ENCODE results near the gene PRR7. TPM values are rescaled to one million over a fixed set of nuclear protein-coding genes. Genes with fewer than 3 reads are reported as not detected.

PRR7 gene
- total and polyA plus RNA-seq, 2 of the 13 experiments (the other 11 are each of a cell fraction or from before 2014, with no cell fraction given) = 4.8 to 5.0 TPM

DNA sequence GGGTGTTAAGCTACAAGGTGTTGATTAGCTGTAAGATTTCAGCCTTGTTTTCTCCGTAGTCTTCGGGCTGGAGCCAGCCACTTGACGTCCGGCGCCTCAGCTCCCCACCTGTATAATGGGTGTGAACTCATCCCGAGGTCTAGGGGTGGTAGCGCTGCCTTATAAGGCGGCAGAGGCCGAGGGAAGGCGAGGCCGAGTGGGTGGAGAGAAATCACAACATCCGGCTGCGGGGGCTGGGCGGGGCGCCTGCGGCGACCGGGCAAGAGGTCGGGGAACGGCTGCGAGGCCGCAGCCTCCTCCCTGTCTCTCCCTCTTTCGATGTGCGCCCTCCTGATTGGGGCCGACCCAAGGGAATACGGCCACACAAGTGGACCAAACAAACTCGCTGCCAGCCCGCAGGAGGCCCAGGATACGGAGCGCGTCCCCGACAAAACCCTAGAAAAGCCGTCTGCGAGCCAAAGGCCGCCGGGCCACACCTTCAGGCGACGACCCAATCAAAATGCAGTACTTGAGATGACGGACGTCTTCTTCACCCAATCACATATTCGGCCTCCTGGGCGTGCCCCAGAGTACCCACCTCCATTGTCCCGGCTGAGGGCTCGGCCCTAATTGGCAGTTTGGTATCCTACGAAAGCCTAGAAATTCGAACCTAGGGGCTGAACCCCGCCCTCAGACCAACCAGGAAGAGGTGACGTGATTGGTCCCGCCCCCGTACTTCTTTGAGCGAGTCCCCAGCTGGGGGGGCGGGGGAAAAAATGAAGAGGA lies 20.6 kb upstream of the PRR7 start (continued):
- TF ChIP-seq, protein P1, sequence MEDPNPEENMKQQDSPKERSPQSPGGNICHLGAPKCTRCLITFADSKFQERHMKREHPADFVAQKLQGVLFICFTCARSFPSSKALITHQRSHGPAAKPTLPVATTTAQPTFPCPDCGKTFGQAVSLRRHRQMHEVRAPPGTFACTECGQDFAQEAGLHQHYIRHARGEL (CRISPR knock-in tag; IDR thresholded peaks at IDR 0.05) = no peak
- TF ChIP-seq KAT7 (CRISPR knock-in tag; IDR thresholded peaks at IDR 0.05; ENCODE audit: borderline replicate concordance) (no peak; the same call in 1 of the 2 replicates), ZNF343 (CRISPR knock-in tag; IDR thresholded peaks at IDR 0.05) (no peak), MXI1 (IDR thresholded peaks at IDR 0.05; ENCODE audit: borderline replicate concordance, low read depth, low read length) (peak; percentile 26; the same call in 1 of the 3 replicates), TOPORS (CRISPR knock-in tag; IDR thresholded peaks at IDR 0.05) (peak; percentile 15; the same call in 1 of the 2 replicates), MYNN (CRISPR knock-in tag; IDR thresholded peaks at IDR 0.05; ENCODE audit: low read depth) (peak; percentile 84; the same call in 1 of the 2 replicates), ZNF563 (CRISPR knock-in tag; IDR thresholded peaks at IDR 0.05) (no peak), MTA3 (CRISPR knock-in tag; IDR thresholded peaks at IDR 0.05) (no peak), ZSCAN31 (CRISPR knock-in tag; IDR thresholded peaks at IDR 0.05; ENCODE audit: low read depth) (no peak), PHB2 (IDR thresholded peaks at IDR 0.05; ENCODE audit: partially characterized antibody) (no peak), ZFY (CRISPR knock-in tag; IDR thresholded peaks at IDR 0.05) (peak; percentile 80), PCBP2 (optimal IDR thresholded peaks at IDR 0.05; ENCODE audit: low read depth, low read length, poor library complexity, severe bottlenecking) (no peak), ZBTB42 (CRISPR knock-in tag; IDR thresholded peaks at IDR 0.05) (no peak), SMARCE1 (IDR thresholded peaks at IDR 0.05; ENCODE audit: borderline replicate concordance) (no peak), PTBP1 (IDR thresholded peaks at IDR 0.05; ENCODE audit: low read depth, low read length, poor library complexity, severe bottlenecking) (no peak), ZNF232 (CRISPR knock-in tag; IDR thresholded peaks at IDR 0.05; ENCODE audit: borderline replicate concordance) (peak; percentile 91), ZFAT (CRISPR knock-in tag; conservative IDR thresholded peaks at IDR 0.05) (no peak), RARA (CRISPR knock-in tag; IDR thresholded peaks at IDR 0.05) (peak; percentile 34; the same call in 1 of the 2 replicates)
- TF ChIP-seq, protein P2, sequence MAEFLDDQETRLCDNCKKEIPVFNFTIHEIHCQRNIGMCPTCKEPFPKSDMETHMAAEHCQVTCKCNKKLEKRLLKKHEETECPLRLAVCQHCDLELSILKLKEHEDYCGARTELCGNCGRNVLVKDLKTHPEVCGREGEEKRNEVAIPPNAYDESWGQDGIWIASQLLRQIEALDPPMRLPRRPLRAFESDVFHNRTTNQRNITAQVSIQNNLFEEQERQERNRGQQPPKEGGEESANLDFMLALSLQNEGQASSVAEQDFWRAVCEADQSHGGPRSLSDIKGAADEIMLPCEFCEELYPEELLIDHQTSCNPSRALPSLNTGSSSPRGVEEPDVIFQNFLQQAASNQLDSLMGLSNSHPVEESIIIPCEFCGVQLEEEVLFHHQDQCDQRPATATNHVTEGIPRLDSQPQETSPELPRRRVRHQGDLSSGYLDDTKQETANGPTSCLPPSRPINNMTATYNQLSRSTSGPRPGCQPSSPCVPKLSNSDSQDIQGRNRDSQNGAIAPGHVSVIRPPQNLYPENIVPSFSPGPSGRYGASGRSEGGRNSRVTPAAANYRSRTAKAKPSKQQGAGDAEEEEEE (CRISPR knock-in tag; IDR thresholded peaks at IDR 0.05; ENCODE audit: borderline replicate concordance) = no peak
- TF ChIP-seq, protein P3, sequence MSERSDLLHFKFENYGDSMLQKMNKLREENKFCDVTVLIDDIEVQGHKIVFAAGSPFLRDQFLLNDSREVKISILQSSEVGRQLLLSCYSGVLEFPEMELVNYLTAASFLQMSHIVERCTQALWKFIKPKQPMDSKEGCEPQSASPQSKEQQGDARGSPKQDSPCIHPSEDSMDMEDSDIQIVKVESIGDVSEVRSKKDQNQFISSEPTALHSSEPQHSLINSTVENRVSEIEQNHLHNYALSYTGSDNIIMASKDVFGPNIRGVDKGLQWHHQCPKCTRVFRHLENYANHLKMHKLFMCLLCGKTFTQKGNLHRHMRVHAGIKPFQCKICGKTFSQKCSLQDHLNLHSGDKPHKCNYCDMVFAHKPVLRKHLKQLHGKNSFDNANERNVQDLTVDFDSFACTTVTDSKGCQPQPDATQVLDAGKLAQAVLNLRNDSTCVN (CRISPR knock-in tag; IDR thresholded peaks at IDR 0.05; ENCODE audit: borderline replicate concordance) = peak; percentile 75; the same call in 1 of the 2 replicates

Data from HepG2 (cell line).